ENCODE data around the gene ZG16B.
A peak's percentile ranks its signal among the peaks of the same experiment; 100 is the strongest.

Gene ZG16B

GRCh38 chr16:2843526-2843925, 13.4 kb downstream of the ZG16B start:
- Mint-ChIP-seq H3K9me3 (no peaks in the 10 kb centered on the region), H3K27ac (no peak overlapping the region), H3K36me3 (no peaks in the 10 kb centered on the region), H3K4me1 (peaks cover 38% of the 10 kb centered on the region), H3K27me3 (no peaks in the 10 kb centered on the region), H3K4me3 (no peak overlapping the region)

GRCh38 chr16:2845116-2845515, 15.0 kb downstream of the ZG16B start:
- Mint-ChIP-seq H3K4me1 (peaks cover 29% of the 10 kb centered on the region), H3K36me3 (no peaks in the 10 kb centered on the region), H3K4me3 (no peak overlapping the region), H3K9me3 (no peaks in the 10 kb centered on the region), H3K27ac (no peak overlapping the region), H3K27me3 (no peaks in the 10 kb centered on the region)

- H3K4me1 Mint-ChIP-seq = peaks cover 23% of the 10 kb centered on the region
- H3K4me3 Mint-ChIP-seq = no peak overlapping the region
- H3K27ac Mint-ChIP-seq = peak overlapping the region; percentile 59
- no peaks in the 10 kb centered on the region for H3K9me3 Mint-ChIP-seq
- no peaks in the 10 kb centered on the region for H3K36me3 Mint-ChIP-seq
- no peaks in the 10 kb centered on the region for H3K27me3 Mint-ChIP-seq
Measured at GRCh38 chr16:2846511-2847310, 16.6 kb downstream of the ZG16B start.

- H3K9me3 Mint-ChIP-seq = peaks cover 2% of the 10 kb centered on the region
- no peak overlapping the region for H3K27ac Mint-ChIP-seq
- H3K27me3 Mint-ChIP-seq = no peaks in the 10 kb centered on the region
- H3K4me3 Mint-ChIP-seq = no peak overlapping the region
- peaks cover 11% of the 10 kb centered on the region for H3K4me1 Mint-ChIP-seq
- no peaks in the 10 kb centered on the region for H3K36me3 Mint-ChIP-seq
Measured at GRCh38 chr16:2848933-2849725, 19.0 kb downstream of the ZG16B start.

- peaks cover 8% of the 10 kb centered on the region for H3K9me3 Mint-ChIP-seq
- H3K4me3 Mint-ChIP-seq = no peak overlapping the region
- no peaks in the 10 kb centered on the region for H3K27me3 Mint-ChIP-seq
- H3K27ac Mint-ChIP-seq = no peak overlapping the region
- peaks cover 1% of the 10 kb centered on the region for H3K4me1 Mint-ChIP-seq
- H3K36me3 Mint-ChIP-seq = no peaks in the 10 kb centered on the region
Measured at GRCh38 chr16:2852003-2852730, 22.1 kb downstream of the ZG16B start.

- Mint-ChIP-seq H3K27ac (no peak overlapping the region), H3K4me3 (no peak overlapping the region), H3K27me3 (peaks cover 3% of the 10 kb centered on the region), H3K4me1 (peaks cover 5% of the 10 kb centered on the region), H3K9me3 (peaks cover 8% of the 10 kb centered on the region), H3K36me3 (no peaks in the 10 kb centered on the region)
Measured at GRCh38 chr16:2852731-2853507, 22.8 kb downstream of the ZG16B start.

- Mint-ChIP-seq H3K27me3 (peaks cover 3% of the 10 kb centered on the region), H3K4me3 (no peak overlapping the region)
Measured at GRCh38 chr16:2853531-2854073, 23.5 kb downstream of the ZG16B start.

GRCh38 chr16:2854700-2855309, 24.7 kb downstream of the ZG16B start:
- peaks cover 8% of the 10 kb centered on the region for H3K9me3 Mint-ChIP-seq
- peaks cover 3% of the 10 kb centered on the region for H3K27me3 Mint-ChIP-seq
- no peaks in the 10 kb centered on the region for H3K36me3 Mint-ChIP-seq
- H3K4me3 Mint-ChIP-seq = no peak overlapping the region
- H3K27ac Mint-ChIP-seq = peak overlapping the region; percentile 48
- peaks cover 5% of the 10 kb centered on the region for H3K4me1 Mint-ChIP-seq

More at GRCh38 chr16:2853531-2854073, 23.5 kb downstream of the ZG16B start:
- Mint-ChIP-seq H3K36me3 (no peaks in the 10 kb centered on the region), H3K4me1 (peaks cover 5% of the 10 kb centered on the region), H3K9me3 (peaks cover 8% of the 10 kb centered on the region), H3K27ac (no peak overlapping the region)

- Mint-ChIP-seq H3K27ac (no peak overlapping the region), H3K4me3 (no peak overlapping the region), H3K9me3 (peaks cover 8% of the 10 kb centered on the region), H3K36me3 (no peaks in the 10 kb centered on the region), H3K27me3 (peaks cover 6% of the 10 kb centered on the region), H3K4me1 (peaks cover 5% of the 10 kb centered on the region)
Measured at GRCh38 chr16:2855536-2855935, 25.4 kb downstream of the ZG16B start.

- Mint-ChIP-seq H3K27me3 (peaks cover 6% of the 10 kb centered on the region), H3K9me3 (peaks cover 8% of the 10 kb centered on the region), H3K36me3 (no peaks in the 10 kb centered on the region), H3K27ac (no peak overlapping the region), H3K4me1 (peaks cover 5% of the 10 kb centered on the region), H3K4me3 (no peak overlapping the region)
Measured at GRCh38 chr16:2856061-2856670, 26.1 kb downstream of the ZG16B start.

GRCh38 chr16:2856686-2857450, 26.8 kb downstream of the ZG16B start:
- peaks cover 8% of the 10 kb centered on the region for H3K9me3 Mint-ChIP-seq
- peaks cover 8% of the 10 kb centered on the region for H3K27me3 Mint-ChIP-seq
- no peak overlapping the region for H3K4me3 Mint-ChIP-seq
- peaks cover 5% of the 10 kb centered on the region for H3K4me1 Mint-ChIP-seq
- no peak overlapping the region for H3K27ac Mint-ChIP-seq
- H3K36me3 Mint-ChIP-seq = no peaks in the 10 kb centered on the region

GRCh38 chr16:2857451-2858244, 27.5 kb downstream of the ZG16B start, which contains the start of gene PRSS22:
PRSS22 (minus strand) TSS chr16:2858170; CDS start chr16:2858104, 66 bp downstream.
- Mint-ChIP-seq H3K9me3 (peaks cover 8% of the 10 kb centered on the region), H3K27me3 (peaks cover 8% of the 10 kb centered on the region), H3K4me3 (peak within 1 kb of the TSS; percentile 85), H3K4me1 (peaks cover 5% of the 10 kb centered on the region), H3K36me3 (no peaks in the 10 kb centered on the region), H3K27ac (no peak within 1 kb of the TSS)

Measured in activated naive CD4-positive, alpha-beta T cell treated with anti-CD3 and anti-CD28 coated beads, Interleukin-2, amount 50 U/mL, for 24 hours (primary cell).